NCI-H2171 treated with DMSO at 0.1 percent for 48 hours (cell line): ENCODE data around the gene CCDC146.
"Not testable (repeated sequence)": the region's sequence is repeated elsewhere in the genome, so short reads cannot be mapped to it uniquely, and the experiment has no call there.

Experiments used
- DNase-seq: peaks from one replicate; lab custom pipeline; 2025; lab: John Stamatoyannopoulos, UW

Gene CCDC146

GRCh38 chr7:77244222-77244934, 122.0 kb downstream of the CCDC146 start:
- DNase-seq, result no peak

- no peak for DNase-seq
Observed at GRCh38 chr7:77245015-77245755, 122.8 kb downstream of the CCDC146 start.

GRCh38 chr7:77246026-77246640, 123.7 kb downstream of the CCDC146 start:
- DNase-seq, result no peak

GRCh38 chr7:77247206-77247850, 124.9 kb downstream of the CCDC146 start:
- DNase-seq, result peak; percentile 68

GRCh38 chr7:77248154-77248553, 125.7 kb downstream of the CCDC146 start:
- DNase-seq, result no peak

- DNase-seq, result no peak
Observed at GRCh38 chr7:77252506-77252905, 130.1 kb downstream of the CCDC146 start.

GRCh38 chr7:77253151-77253550, 130.7 kb downstream of the CCDC146 start:
- DNase-seq, result no peak

- no peak for DNase-seq
Observed at GRCh38 chr7:77254429-77254828, 132.0 kb downstream of the CCDC146 start.

- DNase-seq, result no peak
Observed at GRCh38 chr7:77254915-77255314, 132.5 kb downstream of the CCDC146 start.

GRCh38 chr7:77258014-77258413, 135.6 kb downstream of the CCDC146 start:
- peak; percentile 6 for DNase-seq

- peak; percentile 76 for DNase-seq
Observed at GRCh38 chr7:77258593-77258992, 136.2 kb downstream of the CCDC146 start.

- DNase-seq, result no peak
Observed at GRCh38 chr7:77262316-77262715, 139.9 kb downstream of the CCDC146 start.

- no peak for DNase-seq
Observed at GRCh38 chr7:77265666-77266065, 143.3 kb downstream of the CCDC146 start.

GRCh38 chr7:77266291-77266794, 143.9 kb downstream of the CCDC146 start:
- no peak for DNase-seq

- no peak for DNase-seq
Observed at GRCh38 chr7:77269360-77270093, 147.1 kb downstream of the CCDC146 start.

- DNase-seq, result no peak
Observed at GRCh38 chr7:77270094-77270480, 147.7 kb downstream of the CCDC146 start.

GRCh38 chr7:77271766-77272165, 149.4 kb downstream of the CCDC146 start:
- no peak for DNase-seq

- DNase-seq, result not testable (repeated sequence)
Observed at GRCh38 chr7:77275663-77276062, 153.2 kb downstream of the CCDC146 start.

GRCh38 chr7:77276120-77276519, 153.7 kb downstream of the CCDC146 start:
- no peak for DNase-seq

GRCh38 chr7:77281780-77282478, 159.5 kb downstream of the CCDC146 start:
- no peak for DNase-seq

GRCh38 chr7:77282897-77283296, 160.5 kb downstream of the CCDC146 start:
- DNase-seq, result no peak
